Measurements from ENCODE around the gene FAM135A. TPM values are rescaled to one million over a fixed set of nuclear protein-coding genes. Genes with fewer than 3 reads are reported as not detected.
A peak's percentile ranks its signal among the peaks of the same experiment; 100 is the strongest.

Gene FAM135A
- total RNA-seq, 1 donor from 2014 or later: 10.6 TPM

DNA sequence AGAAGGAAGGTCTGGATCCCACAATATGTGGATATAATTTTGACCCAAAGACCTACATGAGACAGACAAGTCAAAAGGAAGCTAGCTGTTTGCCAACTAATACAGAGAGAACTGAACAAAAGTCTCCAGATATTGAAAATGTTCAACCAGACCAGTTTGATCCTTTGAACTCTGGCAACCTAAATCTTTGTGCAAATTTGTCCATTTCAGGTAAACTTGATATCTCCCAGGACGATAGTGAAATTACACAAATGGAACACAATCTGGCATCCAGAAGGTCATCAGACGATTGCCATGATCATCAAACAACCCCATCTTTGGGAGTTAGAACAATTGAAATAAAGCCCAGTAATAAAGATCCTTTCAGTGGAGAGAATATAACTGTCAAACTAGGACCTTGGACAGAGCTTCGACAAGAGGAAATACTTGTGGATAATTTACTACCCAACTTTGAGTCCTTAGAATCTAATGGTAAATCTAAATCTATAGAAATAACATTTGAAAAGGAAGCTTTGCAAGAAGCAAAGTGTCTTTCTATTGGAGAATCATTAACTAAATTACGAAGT lies 111.5 kb downstream of the FAM135A start:
- Mint-ChIP-seq H3K9me3 (ENCODE audit: low read depth) (no peaks in the 10 kb centered on the region), H3K27me3 (ENCODE audit: low read depth) (no peaks in the 10 kb centered on the region), H3K27ac (ENCODE audit: unreplicated experiment) (no peak overlapping the region), H3K4me1 (ENCODE audit: low read depth) (peaks cover 13% of the 10 kb centered on the region), H3K36me3 (ENCODE audit: low read depth) (peaks cover 1% of the 10 kb centered on the region), H3K4me3 (ENCODE audit: unreplicated experiment) (no peak overlapping the region)
- no peak for DNase-seq (ENCODE audit: low spot score)
- TF ChIP-seq, protein P1, sequence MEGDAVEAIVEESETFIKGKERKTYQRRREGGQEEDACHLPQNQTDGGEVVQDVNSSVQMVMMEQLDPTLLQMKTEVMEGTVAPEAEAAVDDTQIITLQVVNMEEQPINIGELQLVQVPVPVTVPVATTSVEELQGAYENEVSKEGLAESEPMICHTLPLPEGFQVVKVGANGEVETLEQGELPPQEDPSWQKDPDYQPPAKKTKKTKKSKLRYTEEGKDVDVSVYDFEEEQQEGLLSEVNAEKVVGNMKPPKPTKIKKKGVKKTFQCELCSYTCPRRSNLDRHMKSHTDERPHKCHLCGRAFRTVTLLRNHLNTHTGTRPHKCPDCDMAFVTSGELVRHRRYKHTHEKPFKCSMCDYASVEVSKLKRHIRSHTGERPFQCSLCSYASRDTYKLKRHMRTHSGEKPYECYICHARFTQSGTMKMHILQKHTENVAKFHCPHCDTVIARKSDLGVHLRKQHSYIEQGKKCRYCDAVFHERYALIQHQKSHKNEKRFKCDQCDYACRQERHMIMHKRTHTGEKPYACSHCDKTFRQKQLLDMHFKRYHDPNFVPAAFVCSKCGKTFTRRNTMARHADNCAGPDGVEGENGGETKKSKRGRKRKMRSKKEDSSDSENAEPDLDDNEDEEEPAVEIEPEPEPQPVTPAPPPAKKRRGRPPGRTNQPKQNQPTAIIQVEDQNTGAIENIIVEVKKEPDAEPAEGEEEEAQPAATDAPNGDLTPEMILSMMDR (IDR thresholded peaks at IDR 0.05): no peak

DNA sequence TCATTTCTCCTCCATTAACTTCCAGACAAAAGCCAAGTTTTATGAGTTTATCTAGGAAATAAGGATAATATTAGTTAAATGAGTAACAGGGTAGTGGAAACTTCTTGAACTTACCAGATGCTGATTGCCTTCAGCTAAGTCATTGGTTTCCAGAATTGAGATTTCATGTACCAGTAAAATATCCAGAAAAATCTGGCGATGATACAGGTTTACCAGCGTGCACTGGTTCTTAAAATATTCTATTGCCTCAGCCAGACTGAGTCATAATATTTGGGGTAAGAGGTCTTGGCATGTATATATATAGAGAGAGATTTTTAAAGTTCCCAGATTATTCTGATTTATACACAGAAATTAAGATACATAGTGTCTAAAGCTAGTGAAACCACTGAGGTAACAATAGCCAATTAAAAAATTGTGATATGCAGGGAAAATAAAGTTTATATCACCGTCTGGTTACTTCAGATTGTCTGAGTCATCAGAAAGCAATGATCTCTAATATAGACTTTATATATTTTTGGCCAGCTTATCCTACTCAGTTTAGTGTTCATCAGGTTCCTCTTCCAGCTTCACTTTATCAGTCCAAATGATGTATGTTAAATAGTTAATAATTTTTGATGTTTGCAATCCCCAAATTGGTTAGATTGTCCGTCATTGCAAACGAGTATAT lies 113.9 kb downstream of the FAM135A start:
- no peaks in the 10 kb centered on the region for H3K9me3 Mint-ChIP-seq (ENCODE audit: low read depth)
- H3K4me3 Mint-ChIP-seq (ENCODE audit: unreplicated experiment): no peak overlapping the region
- peak overlapping the region; percentile 45 for H3K27ac Mint-ChIP-seq (ENCODE audit: unreplicated experiment)
- TF ChIP-seq, protein P1 (IDR thresholded peaks at IDR 0.05): no peak
- H3K36me3 Mint-ChIP-seq (ENCODE audit: low read depth): peaks cover 1% of the 10 kb centered on the region
- no peak for DNase-seq (ENCODE audit: low spot score)
- peaks cover 13% of the 10 kb centered on the region for H3K4me1 Mint-ChIP-seq (ENCODE audit: low read depth)
- H3K27me3 Mint-ChIP-seq (ENCODE audit: low read depth): no peaks in the 10 kb centered on the region

DNA sequence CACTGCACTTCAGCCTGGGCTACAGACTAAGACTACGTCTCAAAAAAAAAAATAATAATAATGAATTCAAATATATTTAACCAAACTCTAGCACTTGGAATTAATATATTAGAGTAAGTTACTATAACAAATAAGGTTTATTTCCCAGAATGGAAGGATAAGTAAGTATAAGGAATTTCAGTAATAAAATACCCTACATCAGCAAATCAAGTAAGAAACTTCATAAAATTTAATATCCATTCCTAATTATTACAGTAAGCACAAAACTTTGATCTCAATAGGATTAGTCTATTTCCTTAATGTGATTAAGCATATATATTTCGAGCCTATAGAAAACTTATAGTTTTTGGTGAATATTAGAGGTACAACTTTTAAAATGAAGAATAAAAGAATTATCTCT lies 116.7 kb downstream of the FAM135A start:
- Mint-ChIP-seq H3K36me3 (ENCODE audit: low read depth) (no peaks in the 10 kb centered on the region), H3K4me1 (ENCODE audit: low read depth) (peaks cover 13% of the 10 kb centered on the region), H3K4me3 (ENCODE audit: unreplicated experiment) (no peak overlapping the region), H3K27ac (ENCODE audit: unreplicated experiment) (no peak overlapping the region), H3K9me3 (ENCODE audit: low read depth) (no peaks in the 10 kb centered on the region), H3K27me3 (ENCODE audit: low read depth) (no peaks in the 10 kb centered on the region)
- no peak for DNase-seq (ENCODE audit: low spot score)
- TF ChIP-seq, protein P1 (IDR thresholded peaks at IDR 0.05): no peak

DNA sequence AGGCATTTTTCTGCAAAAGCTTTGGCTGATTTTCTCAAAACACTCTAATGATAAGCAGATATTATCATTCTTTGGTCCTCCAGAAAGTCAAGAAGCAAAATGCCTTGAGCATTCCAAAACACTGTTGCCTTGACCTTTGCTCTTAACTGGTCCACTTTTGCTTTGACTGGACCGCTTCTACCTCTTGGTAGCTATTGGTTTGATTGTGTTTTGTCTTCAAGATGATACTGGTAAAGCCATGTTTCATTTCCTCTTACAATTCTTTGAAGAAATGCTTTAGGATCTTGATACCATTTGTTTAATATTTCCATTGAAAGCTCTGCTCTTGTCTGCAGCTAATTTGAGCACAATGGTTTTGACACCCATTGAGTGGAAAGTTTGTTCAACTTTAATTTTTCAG lies 117.8 kb downstream of the FAM135A start:
- no peak for DNase-seq (ENCODE audit: low spot score)
- Mint-ChIP-seq H3K36me3 (ENCODE audit: low read depth) (peaks cover under 1% of the 10 kb centered on the region), H3K27me3 (ENCODE audit: low read depth) (no peaks in the 10 kb centered on the region), H3K4me1 (ENCODE audit: low read depth) (peaks cover 13% of the 10 kb centered on the region), H3K4me3 (ENCODE audit: unreplicated experiment) (no peak overlapping the region), H3K27ac (ENCODE audit: unreplicated experiment) (no peak overlapping the region), H3K9me3 (ENCODE audit: low read depth) (no peaks in the 10 kb centered on the region)
- TF ChIP-seq, protein P1 (IDR thresholded peaks at IDR 0.05): no peak

DNA sequence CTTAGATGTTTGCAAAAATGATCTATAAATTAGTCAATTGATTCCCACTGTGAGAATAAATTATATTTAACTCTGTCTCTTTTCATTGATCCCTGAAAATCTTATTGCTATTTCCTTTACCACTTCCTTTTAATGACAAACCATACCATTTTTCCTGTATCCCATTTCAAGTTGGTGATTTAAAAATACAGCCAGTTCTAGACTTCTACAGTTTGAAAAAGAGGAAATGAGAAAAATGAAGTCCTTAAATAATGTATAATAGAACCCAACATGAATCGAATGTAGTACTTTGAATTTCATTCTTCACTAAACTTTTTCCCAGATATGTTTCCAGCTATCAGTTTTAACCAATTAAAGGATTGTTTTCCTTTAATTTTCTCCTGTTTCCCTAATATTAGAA lies 124.0 kb downstream of the FAM135A start:
- no peak for DNase-seq (ENCODE audit: low spot score)
- TF ChIP-seq, protein P1 (IDR thresholded peaks at IDR 0.05): no peak
- Mint-ChIP-seq H3K27ac (ENCODE audit: unreplicated experiment) (no peak overlapping the region), H3K4me3 (ENCODE audit: unreplicated experiment) (no peak overlapping the region), H3K36me3 (ENCODE audit: low read depth) (peaks cover 10% of the 10 kb centered on the region), H3K4me1 (ENCODE audit: low read depth) (no peaks in the 10 kb centered on the region), H3K9me3 (ENCODE audit: low read depth) (no peaks in the 10 kb centered on the region), H3K27me3 (ENCODE audit: low read depth) (no peaks in the 10 kb centered on the region)

Measured in chondrocyte (in vitro differentiated cells).